HFF-Myc (cell line): ENCODE measurements around the gene SLIT1.

Source experiments
- DNase-seq: peaks from one replicate; pipeline ENCODE4 v3.0.0-alpha.2; 2011; ENCODE audit warnings: low read depth; ENCODE audit errors: extremely low read depth
- H3K4me3 ChIP-seq: replicated peaks from 2 replicates; pipeline ENCODE4 v1.5.1; 2011; ENCODE audit warnings: low read depth, mild to moderate bottlenecking, control low read depth, low read length
- TF ChIP-seq, protein P1 (sequence below): IDR thresholded peaks from 2 replicates; pipeline ENCODE4 v1.5.1; 2012; ENCODE audit warnings: mild to moderate bottlenecking, low read depth, low read length, control low read depth; ENCODE audit errors: missing control alignments

The SLIT1 gene

DNA sequence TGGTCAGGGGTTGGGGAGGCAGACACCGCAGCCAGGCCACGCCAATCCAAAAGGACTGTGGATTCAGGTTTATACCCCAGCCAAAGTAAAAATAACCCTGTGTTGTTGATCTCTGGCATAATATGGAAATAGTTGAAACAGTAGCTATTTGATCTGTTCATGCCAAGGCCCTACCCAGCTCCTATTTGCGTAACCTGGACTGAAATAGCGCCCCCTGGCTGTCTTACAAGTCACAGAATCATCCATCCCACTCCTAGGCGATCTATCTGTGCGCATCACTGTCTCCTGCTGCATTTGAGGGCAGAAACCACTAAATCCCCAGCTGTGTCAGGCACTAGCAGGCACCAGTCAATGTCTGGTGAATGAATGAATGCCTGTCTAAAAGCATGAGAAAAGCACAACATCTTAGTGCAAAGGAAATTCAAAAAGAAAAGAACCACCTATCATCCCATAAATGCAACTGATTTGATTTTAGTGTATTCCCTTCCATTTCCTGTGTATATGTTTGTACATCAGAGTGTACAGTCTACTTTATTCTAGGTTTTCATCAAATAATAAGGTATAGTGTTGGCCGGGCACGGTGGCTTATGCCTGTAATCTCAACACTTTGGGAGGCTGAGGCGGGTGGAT lies 160.0 kb downstream of the SLIT1 start:
- no peak for DNase-seq
- H3K4me3 ChIP-seq = no peak overlapping the region
- TF ChIP-seq, protein P1, sequence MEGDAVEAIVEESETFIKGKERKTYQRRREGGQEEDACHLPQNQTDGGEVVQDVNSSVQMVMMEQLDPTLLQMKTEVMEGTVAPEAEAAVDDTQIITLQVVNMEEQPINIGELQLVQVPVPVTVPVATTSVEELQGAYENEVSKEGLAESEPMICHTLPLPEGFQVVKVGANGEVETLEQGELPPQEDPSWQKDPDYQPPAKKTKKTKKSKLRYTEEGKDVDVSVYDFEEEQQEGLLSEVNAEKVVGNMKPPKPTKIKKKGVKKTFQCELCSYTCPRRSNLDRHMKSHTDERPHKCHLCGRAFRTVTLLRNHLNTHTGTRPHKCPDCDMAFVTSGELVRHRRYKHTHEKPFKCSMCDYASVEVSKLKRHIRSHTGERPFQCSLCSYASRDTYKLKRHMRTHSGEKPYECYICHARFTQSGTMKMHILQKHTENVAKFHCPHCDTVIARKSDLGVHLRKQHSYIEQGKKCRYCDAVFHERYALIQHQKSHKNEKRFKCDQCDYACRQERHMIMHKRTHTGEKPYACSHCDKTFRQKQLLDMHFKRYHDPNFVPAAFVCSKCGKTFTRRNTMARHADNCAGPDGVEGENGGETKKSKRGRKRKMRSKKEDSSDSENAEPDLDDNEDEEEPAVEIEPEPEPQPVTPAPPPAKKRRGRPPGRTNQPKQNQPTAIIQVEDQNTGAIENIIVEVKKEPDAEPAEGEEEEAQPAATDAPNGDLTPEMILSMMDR = peak; percentile 51

- no peak for DNase-seq
- TF ChIP-seq, protein P1 = no peak
- H3K4me3 ChIP-seq = no peak overlapping the region
These were observed 161.3 kb downstream of the SLIT1 start for GRCh38 chr10:97024168-97025073.

DNA sequence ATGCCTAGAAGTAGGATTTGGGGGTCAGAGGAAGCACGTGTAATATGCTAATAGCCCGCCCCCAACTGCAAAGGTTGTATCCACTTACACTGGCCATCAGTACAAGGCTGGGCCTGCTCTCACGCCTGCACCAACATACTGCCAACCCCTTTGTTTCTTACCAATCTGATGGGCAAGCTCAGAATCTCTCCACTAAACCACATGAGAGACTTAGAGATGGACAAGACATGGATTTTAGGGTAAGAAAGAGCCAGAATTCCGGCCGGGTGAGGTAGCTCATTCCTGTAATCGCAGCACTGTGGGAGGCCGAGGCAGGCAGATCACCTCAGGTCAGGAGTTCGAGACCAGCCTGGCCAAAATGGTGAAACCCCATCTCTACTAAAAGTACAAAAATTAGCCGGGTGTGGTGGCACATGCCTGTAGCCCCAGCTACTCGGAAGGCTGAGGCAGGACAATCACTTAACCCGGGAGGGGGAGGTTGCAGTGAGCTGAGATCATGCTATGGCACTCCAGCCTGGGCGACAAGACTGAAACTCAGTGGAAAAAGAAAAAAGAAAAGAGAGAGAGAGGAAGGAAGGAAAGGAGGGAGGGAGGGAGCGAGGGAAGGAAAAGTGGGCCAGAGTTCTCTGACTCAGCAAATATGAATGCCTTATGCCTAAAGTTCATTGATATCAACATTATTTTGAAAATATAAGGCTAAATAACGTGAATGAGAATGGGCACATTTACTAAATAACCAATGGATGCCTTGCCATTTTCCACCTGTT lies 162.2 kb downstream of the SLIT1 start:
- H3K4me3 ChIP-seq = no peak overlapping the region
- TF ChIP-seq, protein P1 = no peak
- DNase-seq = no peak

DNA sequence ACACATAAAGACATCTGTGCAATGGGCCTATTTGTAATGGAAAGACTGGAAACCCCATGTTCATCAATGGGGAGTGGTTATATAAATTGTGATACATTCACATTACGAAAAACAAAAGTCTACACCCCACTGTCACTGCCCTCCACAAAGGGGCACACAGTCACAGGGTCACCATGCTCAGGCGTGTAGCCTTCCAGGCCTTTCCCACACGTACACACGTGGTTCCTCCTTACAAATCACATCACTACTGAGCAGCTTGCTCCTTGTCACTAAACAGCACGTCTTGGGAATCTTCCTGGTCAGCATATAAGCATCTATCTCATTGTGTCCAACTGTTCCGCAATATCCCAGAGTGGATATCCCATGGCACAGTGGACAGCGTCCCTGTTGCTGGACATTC lies 163.1 kb downstream of the SLIT1 start:
- no peak for DNase-seq
- H3K4me3 ChIP-seq = no peak overlapping the region
- TF ChIP-seq, protein P1 = no peak

GRCh38 chr10:97020452-97021400 lies 165.0 kb downstream of the SLIT1 start:
- TF ChIP-seq, protein P1 = no peak
- DNase-seq = no peak
- H3K4me3 ChIP-seq = no peak overlapping the region
